ENCODE data around the gene MAST3. TPM values are rescaled to one million over a fixed set of nuclear protein-coding genes. Genes with fewer than 3 reads are reported as not detected.
A peak's percentile ranks its signal among the peaks of the same experiment; 100 is the strongest.

Gene MAST3
- total and polyA plus RNA-seq, 2 donors (not counting 1 experiment from before 2014, with no cell fraction given), result 43.5 to 85.5 TPM

- Mint-ChIP-seq H3K4me3 (peak overlapping the region; percentile 64), H3K4me1 (peaks cover 38% of the 10 kb centered on the region), H3K9me3 (ENCODE audit: insufficient read depth) (no peaks in the 10 kb centered on the region), H3K27ac (peak overlapping the region; percentile 89), H3K27me3 (no peaks in the 10 kb centered on the region)
- Histone ChIP-seq H3K27ac (ENCODE audit: low read length in 2 of 2) (peak overlapping the region; percentile 36 to 42), H3K79me2 (ENCODE audit: control insufficient read depth, insufficient read depth, low read length) (peaks cover 89% of the 10 kb centered on the region), H3K9me3 (ENCODE audit: control extremely low read depth in 1 of 3, control insufficient read depth in 2 of 3, insufficient read depth in 1 of 3, low read length in 2 of 3) (no peaks in the 10 kb centered on the region), H3K9ac (ENCODE audit: low read length) (no peak overlapping the region), H3K36me3 (replicated peaks in 1 of 2; ENCODE audit: control extremely low read depth in 1 of 2, control insufficient read depth in 1 of 2, extremely low read depth in 1 of 2, insufficient read depth in 2 of 2, low read length in 1 of 2) (peaks cover 2 to 43% of the 10 kb centered on the region in 2 experiments), H4K20me1 (ENCODE audit: control insufficient read depth, insufficient read depth, low read length, poor library complexity, severe bottlenecking) (peaks cover 76% of the 10 kb centered on the region), H3K4me2 (replicated peaks; ENCODE audit: low read depth, low read length, poor library complexity, severe bottlenecking) (peak overlapping the region; percentile 90), H2AFZ (ENCODE audit: insufficient read depth, low read depth, low read length, poor library complexity, severe bottlenecking) (no peak overlapping the region), H3K4me3 (ENCODE audit: control extremely low read depth in 1 of 5, extremely low read depth in 1 of 5, insufficient read depth in 1 of 5, low read depth in 2 of 5, low read length in 4 of 5) (no peak overlapping the region), H3K4me1 (ENCODE audit: control insufficient read depth in 2 of 2, insufficient read depth in 2 of 2, low read length in 2 of 2) (peaks cover 28 to 32% of the 10 kb centered on the region in 2 donors), H3K27me3 (replicated peaks in 1 of 4; ENCODE audit: control extremely low read depth in 1 of 4, control insufficient read depth in 3 of 4, insufficient read depth in 4 of 4, low read length in 3 of 4) (no peaks in the 10 kb centered on the region)
- CTCF ChIA-PET, result interaction anchor here (0.7 to 3.8 kb wide), 4 partner anchors 28 to 132 kb away, joined by 3 to 13 read pairs (median 5); partner anchors contain the start of gene PIK3R2
- TF ChIP-seq EZH2 (IDR thresholded peaks at IDR 0.05; ENCODE audit: borderline replicate concordance, insufficient read depth, low read depth, low read length, poor library complexity, severe bottlenecking), result no peak
- no peak for TF ChIP-seq CTCF (IDR thresholded peaks at IDR 0.05)
- 83% methylated on average over 1 of the region's 1 CpG for WGBS (ENCODE audit: insufficient coverage)
- intact Hi-C loops (cut with micrococcal nuclease), result no loop called here
- POLR2A ChIA-PET, result interaction anchor here (0.6 kb wide), 1 partner anchor 165 kb away, joined by 3 read pairs; no protein-coding TSS in a partner anchor
- ATAC-seq (ENCODE audit: low read depth) (no peak), DNase-seq (no peak)
Observed at GRCh38 chr19:18120127-18120526, 22.5 kb downstream of the MAST3 start.

DNA sequence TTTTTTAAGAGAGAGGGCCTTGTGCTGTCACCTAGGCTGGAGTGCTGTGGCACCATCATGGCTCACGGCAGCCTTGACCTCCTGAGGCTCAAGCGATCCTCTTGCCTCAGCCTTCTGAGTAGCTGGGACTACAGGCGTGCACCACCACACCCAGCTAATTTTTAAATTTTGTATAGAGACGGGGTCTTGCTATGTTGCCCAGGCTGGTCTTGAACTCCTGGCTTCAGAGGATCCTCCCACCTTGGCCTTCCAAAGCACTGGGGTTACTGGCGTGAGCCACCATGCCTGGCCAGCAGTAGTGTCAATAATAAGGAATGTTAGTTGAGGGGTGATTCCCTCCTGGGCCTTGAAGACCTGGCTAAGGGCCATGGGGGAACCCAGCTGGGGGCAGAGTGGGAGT lies 23.6 kb downstream of the MAST3 start:
- Histone ChIP-seq H3K27me3 (replicated peaks in 1 of 4; ENCODE audit: control extremely low read depth in 1 of 4, control insufficient read depth in 3 of 4, insufficient read depth in 4 of 4, low read length in 3 of 4) (no peaks in the 10 kb centered on the region), H3K9me3 (ENCODE audit: control extremely low read depth in 1 of 3, control insufficient read depth in 2 of 3, insufficient read depth in 1 of 3, low read length in 2 of 3) (no peaks in the 10 kb centered on the region)

More for the DNA sequence above, 23.6 kb downstream of the MAST3 start:
- POLR2A ChIA-PET, result no interaction called here
- no peaks in the 10 kb centered on the region for H3K27me3 Mint-ChIP-seq
- no peak overlapping the region for H3K4me3 Mint-ChIP-seq
- peaks cover 69% of the 10 kb centered on the region for H4K20me1 ChIP-seq (ENCODE audit: control insufficient read depth, insufficient read depth, low read length, poor library complexity, severe bottlenecking)
- H3K4me1 ChIP-seq (ENCODE audit: control insufficient read depth in 2 of 2, insufficient read depth in 2 of 2, low read length in 2 of 2), result peaks cover 28 to 32% of the 10 kb centered on the region in 2 donors
- peaks cover 84% of the 10 kb centered on the region for H3K79me2 ChIP-seq (ENCODE audit: control insufficient read depth, insufficient read depth, low read length)
- WGBS (ENCODE audit: insufficient coverage), result 92% methylated on average over 2 of the region's 5 CpGs
- DNase-seq, result no peak
- no peak overlapping the region for H3K4me2 ChIP-seq (replicated peaks; ENCODE audit: low read depth, low read length, poor library complexity, severe bottlenecking)
- H3K9me3 Mint-ChIP-seq (ENCODE audit: insufficient read depth), result no peaks in the 10 kb centered on the region
- no peak overlapping the region for H3K9ac ChIP-seq (ENCODE audit: low read length)
- no peak overlapping the region for H3K27ac ChIP-seq (ENCODE audit: low read length in 2 of 2)
- H3K36me3 ChIP-seq (replicated peaks in 1 of 2; ENCODE audit: control extremely low read depth in 1 of 2, control insufficient read depth in 1 of 2, extremely low read depth in 1 of 2, insufficient read depth in 2 of 2, low read length in 1 of 2), result peaks cover 2 to 43% of the 10 kb centered on the region in 2 experiments
- no peak for ATAC-seq (ENCODE audit: low read depth)
- H3K27ac Mint-ChIP-seq, result peak overlapping the region; percentile 10
- H3K4me3 ChIP-seq (ENCODE audit: control extremely low read depth in 1 of 5, extremely low read depth in 1 of 5, insufficient read depth in 1 of 5, low read depth in 2 of 5, low read length in 4 of 5), result no peak overlapping the region
- H3K4me1 Mint-ChIP-seq, result peaks cover 32% of the 10 kb centered on the region
- intact Hi-C loops (cut with micrococcal nuclease), result no loop called here
- no peak overlapping the region for H2AFZ ChIP-seq (ENCODE audit: insufficient read depth, low read depth, low read length, poor library complexity, severe bottlenecking)
- TF ChIP-seq EZH2 (IDR thresholded peaks at IDR 0.05; ENCODE audit: borderline replicate concordance, insufficient read depth, low read depth, low read length, poor library complexity, severe bottlenecking) (no peak), CTCF (IDR thresholded peaks at IDR 0.05) (no peak)
- CTCF ChIA-PET, result interaction anchor here (0.8 kb wide), 2 partner anchors 44 to 189 kb away, joined by 3 read pairs; no protein-coding TSS in a partner anchor
